Spinal cord (tissue), 10 donors: ENCODE data around the gene ULK1. TPM values are rescaled to one million over a fixed set of nuclear protein-coding genes. Genes with fewer than 3 reads are reported as not detected.

ENCODE experiments used
- DNase-seq, 6 donors: peaks; one replicate each; pipeline versions ENCODE4 v3.0.0 to v3.0.0-alpha.2; 2013 to 2015; ENCODE audit warnings: low spot score in 6 of 6, low read depth in 4 of 6
- H3K27ac ChIP-seq: one replicate; pipeline ENCODE4 v1.5.1; 2013; ENCODE audit warnings: low read depth, low read length, control low read depth
- H3K27me3 ChIP-seq: one replicate; pipeline ENCODE4 v1.6.1; 2013; ENCODE audit warnings: low read length; ENCODE audit not compliant: control insufficient read depth, insufficient read depth
- H3K36me3 ChIP-seq: one replicate; pipeline ENCODE4 v1.6.1; 2013; ENCODE audit warnings: low read length; ENCODE audit not compliant: control insufficient read depth, insufficient read depth
- H3K4me1 ChIP-seq: one replicate; pipeline ENCODE4 v1.6.1; 2013; ENCODE audit warnings: low read length; ENCODE audit not compliant: control insufficient read depth, insufficient read depth
- H3K4me3 ChIP-seq: one replicate; pipeline ENCODE4 v1.5.1; 2013; ENCODE audit warnings: low read depth, low read length, control low read depth
- H3K9me3 ChIP-seq: one replicate; pipeline ENCODE4 v1.6.1; 2013; ENCODE audit warnings: low read length; ENCODE audit not compliant: control insufficient read depth, insufficient read depth
- WGBS: methylation state at CpG from one replicate; pipeline ENCODE4 v1.1.5; 2013; ENCODE audit warnings: missing lambda C conversion rate; ENCODE audit not compliant: insufficient coverage; 5-methylcytosine and 5-hydroxymethylcytosine counted together
- polyA plus RNA-seq, 2 donors: library from polyadenylated mRNA; unstranded; fragments of 120-200 nt; gene quantifications; one replicate each; pipeline ENCODE4 v1.2.1, GENCODE V29; 2013; ENCODE audit not compliant: insufficient read length in 2 of 2
- total RNA-seq, 2 donors: library from RNA; depleted of rRNA in 1 of 2; stranded (reverse); fragments of 120-200 nt in 1 of 2; fragments of >200 nt in 1 of 2; gene quantifications; one replicate each; pipeline versions ENCODE4 v1.2.3 to v1.2.4, GENCODE V29; 2013 to 2014
- donor health status: healthy.

ULK1 gene
- total and polyA plus RNA-seq, 4 donors, result 10.0 to 50.0 (median 24.6) TPM

GRCh38 chr12:131928711-131929580 is 34.5 kb downstream of the ULK1 start, which contains the start of gene PUS1:
TSS of gene PUS1 (plus strand) at chr12:131929276. CDS start at chr12:131929723, 447 bp downstream.
- under 1% methylated on average over 65 of the region's 84 CpGs for WGBS
- DNase-seq, result peak; percentile 82 to 98 (median 92)
- peaks cover 24% of the 10 kb centered on the region for H3K36me3 ChIP-seq
- H3K9me3 ChIP-seq, result no peaks in the 10 kb centered on the region
- H3K4me1 ChIP-seq, result peaks cover 16% of the 10 kb centered on the region
- no peaks in the 10 kb centered on the region for H3K27me3 ChIP-seq
- H3K4me3 ChIP-seq, result peak within 1 kb of the TSS; percentile 80
- H3K27ac ChIP-seq, result no peak within 1 kb of the TSS

GRCh38 chr12:131929581-131930456 is 35.4 kb downstream of the ULK1 start:
- no peak overlapping the region for H3K27ac ChIP-seq
- H3K4me1 ChIP-seq, result peaks cover 16% of the 10 kb centered on the region
- H3K9me3 ChIP-seq, result no peaks in the 10 kb centered on the region
- H3K36me3 ChIP-seq, result peaks cover 32% of the 10 kb centered on the region
- H3K27me3 ChIP-seq, result no peaks in the 10 kb centered on the region
- under 1% methylated on average over 87 of the region's 87 CpGs for WGBS
- H3K4me3 ChIP-seq, result peak overlapping the region; percentile 80
- no peak for DNase-seq

GRCh38 chr12:131930510-131930909 is 36.1 kb downstream of the ULK1 start:
- Histone ChIP-seq H3K4me3 (peak overlapping the region; percentile 40), H3K9me3 (no peaks in the 10 kb centered on the region), H3K36me3 (peaks cover 32% of the 10 kb centered on the region), H3K27me3 (no peaks in the 10 kb centered on the region), H3K4me1 (peaks cover 16% of the 10 kb centered on the region), H3K27ac (no peak overlapping the region)
- DNase-seq, result no peak
- WGBS, result 63% methylated on average over 4 of the region's 9 CpGs

GRCh38 chr12:131933387-131933786 is 39.0 kb downstream of the ULK1 start:
- H3K4me3 ChIP-seq, result no peak overlapping the region
- DNase-seq, result no peak
- H3K27ac ChIP-seq, result no peak overlapping the region
- peaks cover 12% of the 10 kb centered on the region for H3K4me1 ChIP-seq
- WGBS, result 100% methylated on average over 6 of the region's 8 CpGs
- H3K36me3 ChIP-seq, result peaks cover 40% of the 10 kb centered on the region
- no peaks in the 10 kb centered on the region for H3K9me3 ChIP-seq
- no peaks in the 10 kb centered on the region for H3K27me3 ChIP-seq

- no peaks in the 10 kb centered on the region for H3K9me3 ChIP-seq
- no peak overlapping the region for H3K4me3 ChIP-seq
- H3K27me3 ChIP-seq, result no peaks in the 10 kb centered on the region
- DNase-seq, result no peak
- 90% methylated on average over 11 of the region's 11 CpGs for WGBS
- H3K27ac ChIP-seq, result no peak overlapping the region
- peaks cover 48% of the 10 kb centered on the region for H3K36me3 ChIP-seq
- peaks cover 9% of the 10 kb centered on the region for H3K4me1 ChIP-seq
These were observed 40.1 kb downstream of the ULK1 start for GRCh38 chr12:131934535-131934934.

DNA sequence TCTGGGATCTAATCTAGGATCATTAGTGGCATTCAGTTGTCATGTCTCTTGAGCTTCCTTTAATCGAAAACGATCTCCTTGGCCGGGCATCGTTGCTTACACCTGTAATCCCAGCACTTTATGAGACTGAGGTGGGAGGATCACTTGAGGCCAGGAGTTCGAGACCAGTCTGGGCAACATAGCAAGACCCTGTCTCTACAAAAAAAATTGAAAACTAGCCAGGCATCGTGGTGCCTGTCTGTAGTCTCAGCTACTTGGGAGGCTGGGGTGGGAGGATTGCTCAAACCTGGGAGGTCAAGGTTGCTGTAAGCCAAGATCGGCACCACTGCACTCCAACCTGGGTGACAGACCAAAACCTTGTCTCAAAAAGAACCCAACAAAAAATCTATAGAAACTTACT is 43.7 kb downstream of the ULK1 start:
- H3K4me3 ChIP-seq, result no peak overlapping the region
- no peak for DNase-seq
- no peak overlapping the region for H3K27ac ChIP-seq
- H3K4me1 ChIP-seq, result no peaks in the 10 kb centered on the region
- H3K36me3 ChIP-seq, result peaks cover 55% of the 10 kb centered on the region
- 83% methylated on average over 3 of the region's 7 CpGs for WGBS
- H3K9me3 ChIP-seq, result no peaks in the 10 kb centered on the region
- no peaks in the 10 kb centered on the region for H3K27me3 ChIP-seq

DNA sequence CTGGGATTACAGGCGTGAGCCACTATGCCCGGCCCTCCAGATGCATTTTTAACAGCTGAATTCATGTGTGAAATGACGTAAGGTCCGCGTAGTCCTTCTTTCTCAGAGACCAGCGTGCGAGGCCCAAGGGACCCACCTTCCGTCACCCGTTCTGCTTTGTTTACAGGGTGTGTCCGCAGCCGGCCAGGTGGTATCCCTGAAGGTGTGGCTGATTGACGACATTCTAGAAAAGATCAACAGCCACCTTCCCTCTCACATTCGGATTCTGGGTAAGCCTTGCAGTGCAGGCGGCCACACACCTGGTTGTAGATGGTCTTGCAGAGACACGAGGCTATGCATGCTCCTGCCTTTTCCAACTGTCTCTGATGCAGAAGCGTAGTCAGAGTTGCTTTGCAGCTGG is 44.6 kb downstream of the ULK1 start:
- Histone ChIP-seq H3K4me3 (no peak overlapping the region), H3K36me3 (peaks cover 57% of the 10 kb centered on the region), H3K9me3 (no peaks in the 10 kb centered on the region), H3K4me1 (no peaks in the 10 kb centered on the region), H3K27me3 (no peaks in the 10 kb centered on the region), H3K27ac (no peak overlapping the region)
- WGBS, result 95% methylated on average over 12 of the region's 16 CpGs
- DNase-seq, result no peak

DNA sequence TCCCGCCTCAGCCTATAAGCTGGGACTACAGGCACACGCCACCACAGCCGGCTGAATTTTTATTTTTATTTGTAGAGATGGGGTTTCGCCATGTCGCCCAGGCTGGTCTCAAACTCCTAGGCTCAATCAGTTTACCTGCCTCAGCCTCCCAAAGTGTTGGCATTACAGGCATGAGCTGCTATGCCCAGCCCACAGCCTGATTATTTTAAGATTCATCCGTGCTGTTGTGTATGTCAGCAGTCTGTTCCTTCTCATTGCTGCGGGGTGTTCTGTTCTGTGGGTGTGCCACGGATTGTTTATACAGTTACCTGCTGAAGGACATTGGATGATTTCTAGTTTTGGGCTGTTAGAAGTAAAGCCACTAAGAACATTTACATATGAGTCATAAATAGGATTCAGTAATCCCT is 45.7 kb downstream of the ULK1 start:
- no peak overlapping the region for H3K27ac ChIP-seq
- 97% methylated on average over 5 of the region's 8 CpGs for WGBS
- no peak for DNase-seq
- H3K4me1 ChIP-seq, result no peaks in the 10 kb centered on the region
- peaks cover 60% of the 10 kb centered on the region for H3K36me3 ChIP-seq
- H3K9me3 ChIP-seq, result no peaks in the 10 kb centered on the region
- H3K27me3 ChIP-seq, result no peaks in the 10 kb centered on the region
- H3K4me3 ChIP-seq, result no peak overlapping the region

GRCh38 chr12:131941116-131941986 is 46.9 kb downstream of the ULK1 start:
- H3K27me3 ChIP-seq, result no peaks in the 10 kb centered on the region
- H3K27ac ChIP-seq, result no peak overlapping the region
- peaks cover 58% of the 10 kb centered on the region for H3K36me3 ChIP-seq
- 95% methylated on average over 41 of the region's 46 CpGs for WGBS
- H3K4me3 ChIP-seq, result no peak overlapping the region
- H3K4me1 ChIP-seq, result no peaks in the 10 kb centered on the region
- H3K9me3 ChIP-seq, result no peaks in the 10 kb centered on the region
- no peak for DNase-seq
